Measurements from ENCODE around the gene PTPRR. TPM values are rescaled to one million over a fixed set of nuclear protein-coding genes. Genes with fewer than 3 reads are reported as not detected.

The PTPRR gene
- total and polyA plus RNA-seq, 2 donors (not counting 3 experiments of a cell fraction or from before 2014, with no cell fraction given), result 0.46 to 1.1 TPM

- dilution Hi-C loops (cut with MboI; ENCODE audit: extremely low pct_ligation_motif_present, low sequenced_read_pairs), result no loop called here
- CTCF ChIA-PET, result no interaction called here
Measured at GRCh38 chr12:70813559-70813958, 107.0 kb downstream of the PTPRR start.

More at GRCh38 chr12:70813559-70813958, 107.0 kb downstream of the PTPRR start:
- TF ChIP-seq GATA2 (IDR thresholded peaks at IDR 0.05; ENCODE audit: insufficient read depth, insufficient read length, low read depth, low read length), result no peak
- no peak for TF ChIP-seq MAX (IDR thresholded peaks at IDR 0.05; ENCODE audit: insufficient read depth, insufficient read length)
- TF ChIP-seq JUN (IDR thresholded peaks at IDR 0.05; ENCODE audit: borderline replicate concordance, insufficient read depth, insufficient read length, low read depth), result no peak
- no peak for TF ChIP-seq POLR2AphosphoS5 (IDR thresholded peaks at IDR 0.05; ENCODE audit: insufficient read depth, low read depth, low read length)
- no peak for TF ChIP-seq CTCF (IDR thresholded peaks at IDR 0.05; ENCODE audit: extremely low read depth in 1 of 2, insufficient read depth in 1 of 2, low read depth in 1 of 2, low read length in 2 of 2)
- no peak for TF ChIP-seq POLR2A (IDR thresholded peaks at IDR 0.05; ENCODE audit: low read depth, low read length)
- no peak for TF ChIP-seq FOS (IDR thresholded peaks at IDR 0.05; ENCODE audit: borderline replicate concordance, insufficient read depth, low read length)
- TF ChIP-seq MYC (IDR thresholded peaks at IDR 0.05; ENCODE audit: low read depth, low read length), result no peak
- TF ChIP-seq EZH2 (IDR thresholded peaks at IDR 0.05; ENCODE audit: borderline replicate concordance, low read depth, low read length, severe bottlenecking), result no peak
- Histone ChIP-seq H3K36me3 (ENCODE audit: control insufficient read depth in 2 of 2, extremely low read depth in 1 of 2, insufficient read depth in 2 of 2, low read length in 2 of 2) (no peaks in the 10 kb centered on the region), H3K9me3 (replicated peaks; ENCODE audit: control insufficient read depth, insufficient read depth, low read length) (no peaks in the 10 kb centered on the region), H3K4me1 (ENCODE audit: control insufficient read depth, extremely low read depth, insufficient read depth, low read length) (no peaks in the 10 kb centered on the region), H3K4me3 (replicated peaks in 1 of 3; ENCODE audit: insufficient read depth in 1 of 3, low read depth in 1 of 3, low read length in 3 of 3) (no peak overlapping the region), H3K9ac (replicated peaks; ENCODE audit: extremely low read depth, insufficient read depth, low read length) (no peak overlapping the region), H3K27me3 (ENCODE audit: control insufficient read depth in 2 of 2, insufficient read depth in 2 of 2, low read length in 2 of 2) (no peaks in the 10 kb centered on the region), H3K9me1 (replicated peaks; ENCODE audit: control insufficient read depth, extremely low read depth, insufficient read depth, low read length) (no peaks in the 10 kb centered on the region), H3K79me2 (ENCODE audit: control insufficient read depth, insufficient read depth, low read length) (no peaks in the 10 kb centered on the region), H4K20me1 (replicated peaks; ENCODE audit: control insufficient read depth, extremely low read depth, insufficient read depth, low read length) (no peaks in the 10 kb centered on the region), H3K27ac (ENCODE audit: insufficient read depth, low read depth, low read length) (no peak overlapping the region), H2AFZ (ENCODE audit: low read depth, low read length) (no peak overlapping the region), H3K4me2 (ENCODE audit: insufficient read depth, low read length) (no peak overlapping the region)
- POLR2A ChIA-PET, result no interaction called here
- FAIRE-seq, result no peak
- DNase-seq (ENCODE audit: low read depth, low spot score), result no peak
- BruUV-seq (replicated peaks), result no TSS peak
- intact Hi-C loops (cut with micrococcal nuclease), result no loop called here
